Stomach (tissue), 4 donors: ENCODE measurements around the gene RP2.

Source experiments
- CTCF ChIP-seq, 7 experiments: fragments of 450-650 bp in 4 of 7; fragments of 200-600 bp in 3 of 7; sonication (generic) in 3 of 7; IDR thresholded peaks; one replicate each; pipeline ENCODE4 v1.5.1; 2016 to 2019; ENCODE audit warnings: antibody characterized with exemption in 7 of 7, control low read depth in 2 of 7, mild to moderate bottlenecking in 1 of 7
- EP300 ChIP-seq: sonication (generic); formaldehyde crosslinking; IDR thresholded peaks from one replicate; pipeline ENCODE4 v1.6.1; 2017; ENCODE audit warnings: antibody characterized with exemption
- POLR2A ChIP-seq, 4 donors: fragments of 450-650 bp; IDR thresholded peaks; one replicate each; pipeline ENCODE4 v1.6.1; 2016; ENCODE audit warnings: antibody characterized with exemption in 4 of 4, control low read depth in 2 of 4, mild to moderate bottlenecking in 1 of 4, moderate library complexity in 1 of 4
- POLR2AphosphoS5 ChIP-seq, 3 donors: sonication (generic); formaldehyde crosslinking; IDR thresholded peaks; one replicate each; pipeline ENCODE4 v1.6.1; 2016; ENCODE audit warnings: antibody characterized with exemption in 3 of 3

GRCh38 chrX:46884799-46885198 is 48.0 kb downstream of the RP2 start:
- TF ChIP-seq EP300 (no peak), CTCF (IDR thresholded peaks at IDR 0.05) (no peak), POLR2A (IDR thresholded peaks at IDR 0.05) (no peak), POLR2AphosphoS5 (IDR thresholded peaks at IDR 0.05) (no peak)
